Pancreas (tissue), 10 donors: ENCODE results near the gene REXO1. TPM values are rescaled to one million over a fixed set of nuclear protein-coding genes. Genes with fewer than 3 reads are reported as not detected.

ENCODE experiments used
- ATAC-seq, 4 donors: fragments of 200-7000 bp; cut with Tn5 transposase; one replicate each; pipeline versions ENCODE4 v1.8.0 to v1.9.1; 2020; ENCODE audit warnings: mild to moderate bottlenecking in 4 of 4, moderate library complexity in 4 of 4
- DNase-seq, 6 donors: peaks; one replicate each; pipeline ENCODE4 v3.0.0-alpha.2; 2020
- FAIRE-seq: peaks from 2 replicates; lab custom pipeline; 2012; peaks lifted over from hg19 to GRCh38; lab: Jason Lieb, UNC
- H3K27ac ChIP-seq, 4 donors: fragments of 200-600 bp; sonication (generic); 1 replicate in 3 of 4; 2 replicates in 1 of 4; pipeline versions ENCODE4 v1.5.0 to v1.8.0; 2020
- H3K27me3 ChIP-seq, 4 donors: fragments of 200-600 bp; one replicate each; pipeline ENCODE4 v1.8.0; 2021
- H3K36me3 ChIP-seq, 3 donors: fragments of 200-600 bp; sonication (generic) in 1 of 3; one replicate each; pipeline versions ENCODE4 v1.5.0 to v1.8.0; 2020 to 2021
- H3K4me1 ChIP-seq, 3 donors: fragments of 200-600 bp; one replicate each; pipeline ENCODE4 v1.8.0; 2021
- H3K4me3 ChIP-seq, 4 donors: fragments of 200-600 bp; sonication (generic) in 2 of 4; one replicate each; pipeline versions ENCODE4 v1.5.0 to v1.8.0; 2020 to 2021
- H3K9me3 ChIP-seq, 4 donors: fragments of 200-600 bp; one replicate each; pipeline ENCODE4 v1.8.0; 2021
- CTCF ChIP-seq, 4 donors: fragments of 200-600 bp; sonication (generic) in 3 of 4; IDR thresholded peaks; one replicate each; pipeline versions ENCODE4 v1.5.0 to v1.8.0; 2021; ENCODE audit warnings: antibody characterized with exemption in 4 of 4
- WGBS, 2 donors: extraction: QIAGEN DNeasy Blood & Tissue Kit; methylation state at CpG; one replicate each; pipeline ENCODE4 v1.1.7; 2013; 5-methylcytosine and 5-hydroxymethylcytosine counted together
- intact Hi-C, 3 donors: fragments of 100-400 bp; cut with DNase I; formaldehyde crosslinking; loops; one replicate each; pipeline versions ENCODE4 v1.11.1 to v1.14.2; 2022
- polyA plus RNA-seq, 2 donors: library from polyadenylated mRNA; stranded (reverse); fragments of 200-250 nt; gene quantifications; one replicate each; pipeline ENCODE4 v1.2.3, GENCODE V29; 2013
- total RNA-seq, 6 donors: library from RNA; stranded (reverse); fragmentation: NEBNext Ultra II Directional in 4 of 6; extraction: Animal tissue kit (Norgen Biotek cat#: 25700) in 4 of 6; gene quantifications; one replicate each; pipeline versions ENCODE4 v1.2.1 to v1.2.4, GENCODE V29; 2021 to 2023
- donor health status: healthy with polysubstance abuse.
- donor health status: DM: no; HTN: no; CAD: no; lungs with moderate emphysema.
- donor health status: DM: no; HTN: no; CAD: no.
- donor health status: control.
- donor health status: control.
- donor health status: Bipolar disorder and iron deficiency.
- donor health status: DM: yes; HTN: yes; CAD: no.
- donor health status: DM: no; HTN: no; CAD: no.
- donor health status: DM: no; HTN: no; CAD: no.
- donor health status: DM: yes; HTN: yes; CAD: no.

Gene REXO1
- total and polyA plus RNA-seq, 8 donors = 10.5 to 42.2 (median 16.0) TPM

- ATAC-seq (peak; percentile 26 to 56 (median 49)), DNase-seq (peak; percentile 57 to 91 (median 77)), FAIRE-seq (no peak)
- Histone ChIP-seq H3K9me3 (no peaks in the 10 kb centered on the region), H3K4me1 (peaks cover 19 to 31% (median 22%) of the 10 kb centered on the region in 3 donors), H3K36me3 (no peaks in the 10 kb centered on the region), H3K27ac (peak overlapping the region; percentile 75 to 95 (median 78)), H3K4me3 (peak overlapping the region; percentile 2 to 99 (median 86)), H3K27me3 (no peaks in the 10 kb centered on the region)
- TF ChIP-seq CTCF (IDR thresholded peaks at IDR 0.05) = no peak
- 10 to 15% methylated on average over 29 of the region's 29 CpGs for WGBS, 2 donors
- intact Hi-C loops = no loop called here
Measured at GRCh38 chr19:1873524-1874473, 25.5 kb upstream of the REXO1 start.

DNA sequence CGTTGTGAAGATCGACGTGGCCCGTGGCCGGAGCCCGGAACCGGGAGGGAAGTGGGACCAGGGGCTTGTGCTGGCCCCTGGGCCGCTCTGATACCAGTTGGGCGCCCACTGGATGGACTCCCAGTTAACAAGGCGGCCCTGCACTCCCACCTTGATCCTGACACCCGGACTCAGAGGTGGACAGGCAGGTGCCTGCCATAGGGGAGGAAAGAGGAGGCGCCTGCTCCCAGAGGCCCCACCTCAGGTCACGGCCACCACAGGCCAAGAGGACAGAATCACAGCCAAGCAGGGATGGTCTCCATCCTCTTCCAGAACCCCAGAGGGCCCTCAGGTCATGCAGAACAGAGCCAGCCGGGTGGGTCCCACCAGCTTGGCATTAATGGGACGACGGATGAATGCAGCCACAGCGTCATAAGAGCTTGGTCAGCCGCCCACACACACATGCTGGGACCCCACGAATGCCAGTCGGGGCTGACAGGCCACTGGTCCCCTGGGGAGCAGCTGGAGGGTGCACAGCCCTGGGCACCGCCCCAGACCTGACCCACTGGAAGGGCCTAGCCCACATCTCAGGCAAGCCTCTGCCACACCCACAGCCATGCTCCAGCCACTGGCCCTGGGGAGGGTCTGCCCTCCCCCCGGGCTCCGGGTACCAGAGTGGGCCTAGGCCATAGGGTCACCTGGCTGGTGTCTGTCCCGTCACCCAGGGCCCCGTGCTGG, 24.7 kb upstream of the REXO1 start:
- Histone ChIP-seq H3K27me3 (no peaks in the 10 kb centered on the region), H3K36me3 (no peaks in the 10 kb centered on the region), H3K4me1 (peaks cover 19 to 31% (median 22%) of the 10 kb centered on the region in 3 donors), H3K4me3 (peak overlapping the region in 3 of 4 donors; percentile 2 to 99 (median 78)), H3K27ac (peak overlapping the region; percentile 75 to 95 (median 78)), H3K9me3 (no peaks in the 10 kb centered on the region)
- WGBS, 2 donors = 70 to 71% methylated on average over 25 of the region's 25 CpGs
- ATAC-seq (no peak), FAIRE-seq (no peak), DNase-seq (no peak)
- intact Hi-C loops = no loop called here
- no peak for TF ChIP-seq CTCF (IDR thresholded peaks at IDR 0.05)

- ATAC-seq (no peak), DNase-seq (peak in 1 of 6 donors; percentile 74), FAIRE-seq (no peak)
- WGBS, 2 donors = 66 to 69% methylated on average over 13 of the region's 13 CpGs
- H3K27ac ChIP-seq = no peak overlapping the region
- intact Hi-C loops = loop anchor here in 1 of 3 donors (2.0 kb wide), 1 partner anchor 55 kb away; no protein-coding TSS in a partner anchor
- no peaks in the 10 kb centered on the region for H3K36me3 ChIP-seq
- no peak for TF ChIP-seq CTCF (IDR thresholded peaks at IDR 0.05)
- no peak overlapping the region for H3K4me3 ChIP-seq
- no peaks in the 10 kb centered on the region for H3K27me3 ChIP-seq
- no peaks in the 10 kb centered on the region for H3K9me3 ChIP-seq
- peaks cover 19 to 31% (median 22%) of the 10 kb centered on the region in 3 donors for H3K4me1 ChIP-seq
Measured at GRCh38 chr19:1871630-1872029, 23.3 kb upstream of the REXO1 start.

- TF ChIP-seq CTCF (IDR thresholded peaks at IDR 0.05) = no peak
- 36 to 37% methylated on average over 15 of the region's 15 CpGs for WGBS, 2 donors
- H3K4me3 ChIP-seq = no peak overlapping the region
- H3K4me1 ChIP-seq = peaks cover 19 to 26% (median 22%) of the 10 kb centered on the region in 3 donors
- no peak for FAIRE-seq
- peak in 1 of 6 donors; percentile 54 for DNase-seq
- intact Hi-C loops = loop anchor here in 1 of 3 donors (2.0 kb wide), 1 partner anchor 56 kb away; no protein-coding TSS in a partner anchor
- no peaks in the 10 kb centered on the region for H3K9me3 ChIP-seq
- no peaks in the 10 kb centered on the region for H3K36me3 ChIP-seq
- H3K27me3 ChIP-seq = no peaks in the 10 kb centered on the region
- H3K27ac ChIP-seq = no peak overlapping the region
- no peak for ATAC-seq
Measured at GRCh38 chr19:1871140-1871597, 22.9 kb upstream of the REXO1 start.
